GM10266 (cell line): Measurements from ENCODE around the gene LPA.
"Not testable (repeated sequence)": the region's sequence is repeated elsewhere in the genome, so short reads cannot be mapped to it uniquely, and the experiment has no call there.

Experiments
- DNase-seq: peaks from one replicate; pipeline ENCODE4 v3.0.0; 2012; ENCODE audit errors: extremely low spot score
- TF ChIP-seq, protein P1 (sequence below): IDR thresholded peaks from 2 replicates; pipeline ENCODE4 v1.5.1; 2012; ENCODE audit warnings: mild to moderate bottlenecking, low read depth; ENCODE audit not compliant: control insufficient read depth, insufficient read depth; ENCODE audit errors: missing control alignments

LPA gene

GRCh38 chr6:160667639-160668481 lies 3.8 kb upstream of the LPA start:
- peak; percentile 65 for DNase-seq
- TF ChIP-seq, protein P1, sequence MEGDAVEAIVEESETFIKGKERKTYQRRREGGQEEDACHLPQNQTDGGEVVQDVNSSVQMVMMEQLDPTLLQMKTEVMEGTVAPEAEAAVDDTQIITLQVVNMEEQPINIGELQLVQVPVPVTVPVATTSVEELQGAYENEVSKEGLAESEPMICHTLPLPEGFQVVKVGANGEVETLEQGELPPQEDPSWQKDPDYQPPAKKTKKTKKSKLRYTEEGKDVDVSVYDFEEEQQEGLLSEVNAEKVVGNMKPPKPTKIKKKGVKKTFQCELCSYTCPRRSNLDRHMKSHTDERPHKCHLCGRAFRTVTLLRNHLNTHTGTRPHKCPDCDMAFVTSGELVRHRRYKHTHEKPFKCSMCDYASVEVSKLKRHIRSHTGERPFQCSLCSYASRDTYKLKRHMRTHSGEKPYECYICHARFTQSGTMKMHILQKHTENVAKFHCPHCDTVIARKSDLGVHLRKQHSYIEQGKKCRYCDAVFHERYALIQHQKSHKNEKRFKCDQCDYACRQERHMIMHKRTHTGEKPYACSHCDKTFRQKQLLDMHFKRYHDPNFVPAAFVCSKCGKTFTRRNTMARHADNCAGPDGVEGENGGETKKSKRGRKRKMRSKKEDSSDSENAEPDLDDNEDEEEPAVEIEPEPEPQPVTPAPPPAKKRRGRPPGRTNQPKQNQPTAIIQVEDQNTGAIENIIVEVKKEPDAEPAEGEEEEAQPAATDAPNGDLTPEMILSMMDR, result peak; percentile 60

DNA sequence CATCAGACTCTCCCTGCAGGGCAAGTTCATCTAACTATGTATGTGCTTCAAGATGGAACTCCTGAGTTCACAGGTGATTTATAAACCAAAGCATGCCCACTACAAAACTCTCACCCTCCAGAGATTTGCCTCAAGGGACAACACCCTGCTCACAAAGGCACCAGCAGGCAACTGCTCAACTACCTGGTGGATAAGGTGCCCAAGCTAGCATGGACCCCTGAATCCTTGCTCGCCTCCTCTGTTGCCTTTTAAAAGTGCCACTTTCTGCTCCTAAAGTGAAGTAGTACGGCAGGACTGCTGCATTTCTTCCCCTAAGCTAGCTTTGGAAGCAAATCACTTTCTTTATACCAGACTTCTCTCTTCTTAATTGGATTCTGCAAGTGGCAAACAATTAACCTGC lies 1.2 kb downstream of the LPA start:
- TF ChIP-seq, protein P1, result no peak
- DNase-seq, result no peak

GRCh38 chr6:160662429-160662828 lies 1.6 kb downstream of the LPA start:
- TF ChIP-seq, protein P1, result no peak
- DNase-seq, result no peak

- TF ChIP-seq, protein P1, result no peak
- no peak for DNase-seq
Observed at GRCh38 chr6:160661216-160661615, 2.9 kb downstream of the LPA start.

DNA sequence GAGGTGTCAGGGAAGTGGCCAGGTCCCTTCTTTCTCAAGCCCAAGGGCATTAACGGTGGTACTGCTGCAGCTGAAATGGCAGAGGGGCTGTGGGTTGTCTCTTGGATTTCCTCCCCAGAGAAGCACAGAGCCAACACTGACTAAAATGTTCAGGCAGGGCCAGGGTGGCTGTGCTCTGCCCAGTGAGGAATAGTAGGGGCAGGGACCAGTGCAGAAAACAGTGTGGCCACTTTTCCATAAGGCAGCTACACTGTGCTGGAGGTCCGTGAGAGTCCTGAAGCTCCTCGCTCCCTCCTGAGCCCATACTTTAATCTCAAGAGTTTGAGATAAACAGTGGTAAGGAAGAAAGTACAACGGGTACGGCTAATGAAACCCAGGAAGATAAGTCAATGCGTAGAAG lies 4.5 kb downstream of the LPA start:
- DNase-seq, result no peak
- TF ChIP-seq, protein P1, result no peak

GRCh38 chr6:160634706-160635105 lies 29.4 kb downstream of the LPA start:
- TF ChIP-seq, protein P1, result no peak
- DNase-seq, result no peak

GRCh38 chr6:160595838-160596832 lies 67.9 kb downstream of the LPA start:
- DNase-seq, result no peak
- TF ChIP-seq, protein P1, result no peak

GRCh38 chr6:160595297-160595696 lies 68.8 kb downstream of the LPA start:
- DNase-seq, result not testable (repeated sequence)
